ENCODE measurements around the gene EXOSC1.

DNA sequence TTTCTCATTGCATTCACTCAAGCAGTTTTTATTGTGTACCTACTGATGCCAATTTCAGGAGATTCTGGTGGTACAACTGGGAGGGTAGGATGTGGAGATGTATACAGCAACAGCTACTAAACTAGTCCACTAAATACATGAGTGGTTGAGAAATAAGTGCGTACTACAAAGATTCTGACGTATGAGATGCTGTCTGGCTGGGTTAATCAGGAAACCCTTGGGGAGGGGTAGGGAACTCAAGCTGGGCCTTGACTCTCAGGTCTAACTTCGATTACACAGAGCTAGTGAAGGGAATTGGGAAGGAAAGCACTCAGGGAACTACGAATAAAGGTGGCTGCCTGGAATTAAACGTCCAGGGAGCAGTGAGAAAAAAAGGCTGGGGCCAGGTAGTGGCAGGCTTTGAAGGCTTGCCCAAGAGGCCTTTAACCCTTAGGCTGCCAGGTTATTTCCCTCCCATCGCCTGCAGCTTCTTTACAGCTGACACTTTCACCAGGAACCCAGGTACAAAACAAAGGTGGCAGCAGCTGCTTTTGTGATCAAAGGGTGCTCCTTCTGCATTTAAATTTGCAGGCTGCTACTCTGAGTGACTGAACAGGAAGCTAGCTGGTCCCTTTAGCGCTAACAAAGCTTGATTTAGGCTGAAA is 49.2 kb upstream of the EXOSC1 start:
- TF ChIP-seq, protein P1, sequence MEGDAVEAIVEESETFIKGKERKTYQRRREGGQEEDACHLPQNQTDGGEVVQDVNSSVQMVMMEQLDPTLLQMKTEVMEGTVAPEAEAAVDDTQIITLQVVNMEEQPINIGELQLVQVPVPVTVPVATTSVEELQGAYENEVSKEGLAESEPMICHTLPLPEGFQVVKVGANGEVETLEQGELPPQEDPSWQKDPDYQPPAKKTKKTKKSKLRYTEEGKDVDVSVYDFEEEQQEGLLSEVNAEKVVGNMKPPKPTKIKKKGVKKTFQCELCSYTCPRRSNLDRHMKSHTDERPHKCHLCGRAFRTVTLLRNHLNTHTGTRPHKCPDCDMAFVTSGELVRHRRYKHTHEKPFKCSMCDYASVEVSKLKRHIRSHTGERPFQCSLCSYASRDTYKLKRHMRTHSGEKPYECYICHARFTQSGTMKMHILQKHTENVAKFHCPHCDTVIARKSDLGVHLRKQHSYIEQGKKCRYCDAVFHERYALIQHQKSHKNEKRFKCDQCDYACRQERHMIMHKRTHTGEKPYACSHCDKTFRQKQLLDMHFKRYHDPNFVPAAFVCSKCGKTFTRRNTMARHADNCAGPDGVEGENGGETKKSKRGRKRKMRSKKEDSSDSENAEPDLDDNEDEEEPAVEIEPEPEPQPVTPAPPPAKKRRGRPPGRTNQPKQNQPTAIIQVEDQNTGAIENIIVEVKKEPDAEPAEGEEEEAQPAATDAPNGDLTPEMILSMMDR (IDR thresholded peaks at IDR 0.05): no peak
- TF ChIP-seq POLR2A (IDR thresholded peaks at IDR 0.05) (no peak), EP300 (IDR thresholded peaks at IDR 0.05) (no peak)
